Heart left ventricle (tissue), 13 donors: Measurements from ENCODE around the gene EFCC1.

Experiments used
- POLR2A ChIP-seq, 2 donors: fragments of 450-650 bp; IDR thresholded peaks; one replicate each; pipeline ENCODE4 v1.6.1; 2017; ENCODE audit warnings: antibody characterized with exemption in 2 of 2, mild to moderate bottlenecking in 2 of 2, moderate library complexity in 2 of 2
- TF ChIP-seq, protein P1 (sequence below), 12 donors: fragments of 200-600 bp; sonication (generic) in 4 of 12; IDR thresholded peaks; one replicate each; pipeline versions ENCODE4 v1.5.0 to v1.8.0; 2018 to 2022; ENCODE audit warnings: antibody characterized with exemption in 12 of 12, mild to moderate bottlenecking in 5 of 12
- donor health status: ischemic (EF 13 %, LVEDD 7.1; RV severe dilation, severe dysfunction).
- donor health status: DM: no; HTN: yes; CAD: no.
- donor health status: DM: no; HTN: no; CAD: no.
- donor health status: ischemic (EF 25% LVEDD 6.9; RV normal size, moderate dysfunction).
- donor health status: ischemic (EF 25% LVEDD 5.7; RV mildly dilated, moderate dysfunction).
- donor health status: ischemic (EF 35%, LVEDD 5.7; RV mildly dilated, moderate dysfunction).
- donor health status: nonischemic (EF 11% LVEDD 7.7; RV severe dilation, severe dysfunction).
- donor health status: DM: yes; HTN: yes; CAD: no.
- donor health status: PGD.
- donor health status: ischemic (EF 29% LVEDD 5.4; RV normal size, mild dysfunction).
- donor health status: nonischemic (EF 23%, LVEDD 6.1; RV moderate dilation, normal function).

DNA sequence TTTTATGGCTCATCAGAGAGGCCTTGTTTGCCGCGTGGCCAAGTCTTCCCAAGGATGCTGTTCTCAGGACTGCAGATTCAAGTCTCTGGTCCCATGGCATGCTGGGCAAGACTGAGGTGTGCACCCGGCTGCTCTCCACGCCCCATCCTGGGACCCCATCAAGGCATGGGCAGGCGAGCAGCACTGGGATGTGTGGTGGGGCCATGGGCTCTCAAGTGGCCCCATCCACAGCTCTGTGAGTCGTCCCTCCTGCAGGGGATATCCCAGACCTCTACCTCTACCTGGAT lies 46.4 kb downstream of the EFCC1 start:
- TF ChIP-seq, protein P1, sequence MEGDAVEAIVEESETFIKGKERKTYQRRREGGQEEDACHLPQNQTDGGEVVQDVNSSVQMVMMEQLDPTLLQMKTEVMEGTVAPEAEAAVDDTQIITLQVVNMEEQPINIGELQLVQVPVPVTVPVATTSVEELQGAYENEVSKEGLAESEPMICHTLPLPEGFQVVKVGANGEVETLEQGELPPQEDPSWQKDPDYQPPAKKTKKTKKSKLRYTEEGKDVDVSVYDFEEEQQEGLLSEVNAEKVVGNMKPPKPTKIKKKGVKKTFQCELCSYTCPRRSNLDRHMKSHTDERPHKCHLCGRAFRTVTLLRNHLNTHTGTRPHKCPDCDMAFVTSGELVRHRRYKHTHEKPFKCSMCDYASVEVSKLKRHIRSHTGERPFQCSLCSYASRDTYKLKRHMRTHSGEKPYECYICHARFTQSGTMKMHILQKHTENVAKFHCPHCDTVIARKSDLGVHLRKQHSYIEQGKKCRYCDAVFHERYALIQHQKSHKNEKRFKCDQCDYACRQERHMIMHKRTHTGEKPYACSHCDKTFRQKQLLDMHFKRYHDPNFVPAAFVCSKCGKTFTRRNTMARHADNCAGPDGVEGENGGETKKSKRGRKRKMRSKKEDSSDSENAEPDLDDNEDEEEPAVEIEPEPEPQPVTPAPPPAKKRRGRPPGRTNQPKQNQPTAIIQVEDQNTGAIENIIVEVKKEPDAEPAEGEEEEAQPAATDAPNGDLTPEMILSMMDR (IDR thresholded peaks at IDR 0.05) = no peak
- no peak for TF ChIP-seq POLR2A (IDR thresholded peaks at IDR 0.05)
